GM21360 (cell line): Measurements from ENCODE around the gene SIN3B.

Experiments
- ATAC-seq: cut with Tn5 transposase; IDR thresholded peaks from one replicate; pipeline ENCODE4 v1.9.1; 2021; ENCODE audit warnings: mild to moderate bottlenecking, moderate library complexity; ENCODE audit not compliant: unreplicated experiment

SIN3B gene

DNA sequence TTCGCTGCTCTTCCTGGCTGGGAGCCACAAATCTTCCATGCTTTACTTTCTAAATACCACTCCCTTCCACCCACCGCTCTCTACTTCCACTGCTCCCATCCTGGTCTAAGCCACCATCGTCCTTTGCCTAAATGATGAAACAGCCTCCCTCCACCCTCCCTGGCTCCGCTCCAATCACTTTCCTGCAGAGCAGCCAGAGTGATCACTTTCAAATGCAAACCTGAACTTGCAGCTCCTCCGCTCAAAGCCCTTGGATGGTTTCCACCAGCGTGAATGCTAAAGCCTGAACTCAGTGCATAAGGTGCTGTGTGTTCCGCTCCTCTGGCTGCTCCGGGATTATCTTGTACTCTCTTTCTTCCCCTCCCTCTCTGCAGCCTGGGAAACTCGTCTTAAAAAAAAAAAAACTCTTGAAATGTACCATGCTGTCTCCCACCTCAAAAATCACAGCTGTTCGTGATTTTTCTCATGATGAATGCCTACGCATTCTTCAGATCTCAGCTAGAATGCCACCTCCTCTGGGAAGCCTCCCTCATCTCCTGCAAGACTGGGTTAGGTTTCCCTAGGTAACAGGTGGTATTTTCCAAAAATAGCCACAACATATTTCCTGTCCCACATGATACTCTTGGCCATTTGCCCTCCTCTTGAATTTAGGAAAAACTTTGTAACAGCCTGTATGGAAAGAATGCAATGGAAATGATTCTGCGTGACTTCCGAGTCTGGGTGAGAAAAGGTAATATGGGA, 3.7 kb upstream of the SIN3B start:
- ATAC-seq = no peak

- no peak for ATAC-seq
Measured at GRCh38 chr19:16829822-16830289, 658 bp downstream of the SIN3B start.

GRCh38 chr19:16830679-16831078, 1.5 kb downstream of the SIN3B start:
- no peak for ATAC-seq

GRCh38 chr19:16831531-16831930, 2.3 kb downstream of the SIN3B start:
- no peak for ATAC-seq

DNA sequence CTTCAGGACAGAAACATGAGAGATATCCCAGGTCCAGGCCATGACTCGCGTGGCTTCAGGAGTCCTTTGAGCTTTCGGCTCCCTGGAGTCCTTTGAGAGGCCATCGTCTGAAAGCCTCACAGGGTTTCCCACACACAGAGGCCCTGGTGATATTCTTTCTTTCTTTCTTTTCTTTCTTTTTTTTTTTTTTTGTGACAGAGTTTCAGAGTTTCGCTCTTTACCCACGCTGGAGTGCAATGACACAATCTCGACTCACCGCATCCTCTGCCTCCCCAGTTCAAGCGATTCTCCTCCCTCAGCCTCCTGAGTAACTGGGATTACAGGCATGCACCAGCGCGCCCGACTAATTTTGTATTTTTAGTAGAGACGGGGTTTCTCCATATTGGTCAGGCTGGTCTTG, 5.5 kb downstream of the SIN3B start:
- ATAC-seq = no peak

DNA sequence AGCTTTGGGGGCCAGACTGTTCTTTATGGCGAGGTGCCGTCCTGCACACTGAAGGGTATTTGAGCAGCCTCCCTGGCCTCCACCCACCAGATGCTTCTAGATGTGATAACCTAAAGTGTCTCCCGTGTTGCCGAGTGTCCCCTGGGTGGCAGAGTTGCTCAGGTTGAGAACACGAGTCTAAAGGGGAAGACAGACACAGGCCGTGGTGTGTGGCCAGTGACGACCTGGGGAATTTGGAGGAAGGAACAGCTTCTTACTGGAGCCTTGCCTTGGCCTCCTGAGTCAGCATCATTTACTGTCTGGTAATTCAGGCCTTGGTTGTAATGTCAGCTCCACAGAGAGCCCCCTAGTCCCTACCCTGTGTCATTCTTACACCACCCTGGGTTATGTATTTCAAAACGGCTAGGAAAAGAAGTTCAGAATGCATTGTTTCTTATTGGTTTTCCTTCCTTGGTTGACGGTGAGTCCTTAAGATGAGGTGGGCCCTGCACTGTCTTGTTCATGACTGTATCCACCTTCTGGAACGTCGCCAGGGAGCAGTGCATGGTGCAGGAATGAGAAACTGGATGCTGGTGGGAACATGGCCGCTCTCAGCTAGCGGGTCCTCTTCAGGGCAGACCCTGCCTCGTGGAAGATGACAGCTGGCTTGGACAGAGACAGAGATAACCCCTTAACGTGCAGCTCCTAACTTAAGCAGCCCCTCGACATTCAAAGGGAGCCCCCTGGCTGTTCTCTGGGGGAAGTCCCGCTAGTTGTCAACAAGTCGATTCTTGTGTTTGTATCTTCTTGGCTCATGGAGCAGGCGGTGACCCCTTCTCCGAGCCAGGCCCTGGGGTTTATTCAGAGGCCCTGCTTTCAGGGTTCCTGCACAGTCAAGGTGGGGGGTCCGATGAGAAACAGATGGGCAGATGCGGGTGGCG, 7.2 kb downstream of the SIN3B start:
- no peak for ATAC-seq

- ATAC-seq = no peak
Measured at GRCh38 chr19:16837035-16837362, 7.8 kb downstream of the SIN3B start.

- no peak for ATAC-seq
Measured at GRCh38 chr19:16841391-16841926, 12.3 kb downstream of the SIN3B start.

DNA sequence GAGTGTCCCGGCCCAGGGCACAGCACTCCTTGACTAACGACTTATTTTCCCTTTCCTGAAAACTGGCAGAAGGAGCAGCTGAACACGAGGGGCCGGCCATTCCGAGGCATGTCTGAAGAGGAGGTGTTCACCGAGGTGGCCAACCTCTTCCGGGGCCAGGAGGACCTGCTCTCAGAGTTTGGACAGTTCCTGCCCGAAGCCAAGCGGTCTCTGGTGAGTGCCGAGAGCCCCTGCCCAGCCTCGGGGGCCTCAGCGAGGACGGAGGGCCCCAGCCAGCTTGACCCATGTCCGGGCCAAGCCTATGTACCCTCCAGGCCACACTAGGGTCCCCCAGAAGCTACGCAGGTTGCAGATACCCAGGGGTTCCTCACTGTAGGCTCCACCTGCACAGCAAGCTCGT, 17.7 kb downstream of the SIN3B start:
- no peak for ATAC-seq

DNA sequence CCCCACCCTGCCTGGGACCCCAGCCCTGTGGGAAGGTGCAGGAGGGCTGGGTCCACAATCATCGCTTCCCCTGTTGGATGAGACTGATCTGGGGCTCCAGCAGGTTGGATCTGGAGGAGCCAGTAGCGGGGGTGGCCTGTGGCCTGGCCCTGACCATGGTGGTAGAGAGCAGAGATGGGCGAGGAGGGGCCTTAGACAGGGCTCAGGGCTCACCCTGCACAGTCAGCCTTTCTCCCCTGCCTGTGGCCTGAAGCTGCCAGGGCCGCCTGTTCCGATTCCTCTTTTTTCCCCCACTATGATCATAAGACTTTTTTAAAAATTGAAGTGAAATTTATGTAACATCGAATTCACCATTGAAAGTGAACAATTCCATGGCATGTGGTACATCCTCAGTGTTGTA, 18.2 kb downstream of the SIN3B start:
- no peak for ATAC-seq

DNA sequence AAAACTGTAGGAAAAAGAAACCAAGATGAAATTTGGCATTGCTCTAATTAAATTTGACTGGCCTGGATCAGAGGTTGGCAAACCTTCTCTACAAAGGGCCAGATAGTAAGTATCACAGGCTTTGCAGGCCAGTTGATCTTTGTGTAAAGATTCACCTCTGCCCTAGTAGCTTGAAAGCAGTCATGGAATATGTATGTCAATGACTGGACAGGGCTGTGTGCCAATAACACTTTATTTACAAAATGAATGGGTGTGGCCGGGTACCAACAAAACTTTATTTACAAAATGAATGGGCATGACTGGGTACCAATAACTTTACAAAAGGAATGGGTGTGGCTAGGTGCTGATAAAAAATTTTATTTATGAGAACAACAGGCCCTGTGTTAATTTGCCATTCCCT, 20.0 kb downstream of the SIN3B start:
- ATAC-seq = no peak

DNA sequence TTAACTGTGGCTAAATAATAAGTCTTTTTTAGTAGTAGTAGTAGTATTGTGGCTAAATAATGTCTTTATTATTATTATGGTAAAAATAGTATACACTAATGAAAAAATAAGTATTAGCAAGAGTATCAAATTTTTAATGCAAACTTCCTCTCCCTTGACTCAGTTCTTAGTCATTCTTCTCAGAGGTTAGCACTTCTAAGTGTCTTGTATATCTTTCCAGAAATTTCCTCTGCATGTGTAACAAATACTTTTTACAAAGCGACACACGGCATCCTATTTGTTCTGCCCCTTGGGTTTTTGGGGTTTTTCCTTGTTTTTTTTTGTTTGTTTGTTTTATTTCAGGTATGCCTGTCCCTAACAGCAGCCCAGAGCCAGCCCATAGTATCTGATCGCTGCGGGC, 20.9 kb downstream of the SIN3B start:
- ATAC-seq = no peak

- no peak for ATAC-seq
Measured at GRCh38 chr19:16851031-16851712, 22.0 kb downstream of the SIN3B start.

- ATAC-seq = no peak
Measured at GRCh38 chr19:16853066-16853465, 23.9 kb downstream of the SIN3B start.

DNA sequence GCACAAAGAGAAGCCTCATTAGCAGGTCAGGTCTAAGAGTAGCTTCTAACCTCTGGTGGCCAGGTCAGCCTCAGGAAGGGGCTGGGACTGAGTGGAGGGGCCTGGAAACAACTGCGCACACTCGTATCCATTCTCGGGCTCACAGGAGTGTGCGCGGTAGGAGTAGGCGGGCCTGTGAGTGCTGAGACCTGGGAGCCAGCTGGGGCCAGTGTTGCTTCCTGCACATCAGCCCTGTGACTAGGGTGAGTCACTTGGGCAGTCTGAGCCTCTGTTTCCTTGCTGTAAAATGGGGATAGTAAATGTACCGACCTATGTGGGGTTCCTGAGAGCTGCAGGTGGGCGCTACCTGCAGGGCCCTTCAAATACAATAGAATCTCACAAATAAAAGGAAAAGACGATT, 26.9 kb downstream of the SIN3B start:
- ATAC-seq = no peak

GRCh38 chr19:16859626-16860025, 30.4 kb downstream of the SIN3B start:
- no peak for ATAC-seq

DNA sequence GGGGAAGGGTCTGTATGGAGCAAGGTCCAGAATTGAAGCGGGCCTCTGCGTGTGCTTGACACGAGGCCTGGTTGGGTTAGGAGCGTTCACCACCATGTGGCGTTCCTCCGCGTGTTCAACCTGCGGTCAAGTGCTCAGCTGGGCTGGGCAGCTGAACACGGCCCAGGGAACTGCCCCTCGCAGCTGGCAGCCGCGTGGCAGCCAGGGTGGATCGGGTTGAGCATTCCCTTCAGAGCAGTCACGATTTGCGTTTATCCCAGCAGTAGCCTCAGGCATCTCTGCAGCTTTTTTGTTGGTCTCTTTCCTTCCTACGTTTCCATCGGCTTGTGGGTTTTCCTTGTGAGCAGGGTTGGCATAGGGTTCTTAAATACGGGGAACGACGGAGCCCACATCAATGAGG, 30.9 kb downstream of the SIN3B start:
- no peak for ATAC-seq

GRCh38 chr19:16861011-16861410, 31.8 kb downstream of the SIN3B start:
- ATAC-seq = no peak

- ATAC-seq = no peak
Measured at GRCh38 chr19:16861834-16862233, 32.6 kb downstream of the SIN3B start.

DNA sequence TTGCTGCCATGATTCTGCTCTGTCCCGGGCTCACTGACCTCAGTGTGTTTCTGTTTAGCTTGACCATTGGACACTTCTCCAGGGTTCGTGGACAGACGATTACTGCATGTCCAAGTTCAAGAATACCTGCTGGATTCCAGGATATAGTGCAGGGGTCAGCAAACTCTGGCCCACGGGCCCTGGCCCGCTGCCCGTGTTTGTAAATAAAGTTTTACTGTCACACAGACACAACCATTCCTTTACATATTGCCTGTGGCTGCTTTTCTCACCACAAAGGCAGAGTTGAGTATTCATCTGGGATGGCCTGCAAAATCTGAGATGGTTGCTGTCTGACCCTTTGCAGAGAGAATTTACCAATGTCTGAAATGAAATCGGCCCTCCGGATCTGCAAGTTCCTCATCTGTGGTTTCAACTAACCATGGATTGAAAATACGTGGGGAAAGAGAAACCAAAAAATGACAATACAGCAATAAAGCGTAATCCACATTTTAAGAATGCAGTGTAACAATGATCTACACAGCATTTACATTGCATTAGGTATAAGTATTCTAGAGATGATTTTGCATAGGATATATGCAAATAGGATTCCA, 33.7 kb downstream of the SIN3B start:
- ATAC-seq = no peak

DNA sequence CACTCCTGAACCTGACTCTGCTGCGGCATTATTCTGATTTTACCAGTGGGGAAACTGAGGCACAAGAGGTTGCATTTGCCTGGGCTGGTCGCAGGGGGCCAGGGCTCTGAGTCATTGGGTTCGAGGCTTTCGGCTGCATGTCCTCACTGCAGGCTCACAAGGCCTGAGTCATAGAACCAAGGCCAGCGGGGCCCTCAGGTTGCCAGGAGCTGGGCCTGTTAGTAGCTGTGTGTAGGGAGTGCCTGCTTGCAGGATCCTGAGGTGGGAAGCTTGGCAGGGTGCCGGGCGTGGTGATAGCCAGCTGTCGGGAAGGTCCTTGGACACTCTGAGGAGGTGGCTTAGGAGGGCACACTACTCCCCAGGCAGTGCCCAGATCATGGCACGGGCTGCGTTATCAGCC, 38.0 kb downstream of the SIN3B start:
- no peak for ATAC-seq
